Measurements from ENCODE around the gene S100A8.

Gene S100A8

DNA sequence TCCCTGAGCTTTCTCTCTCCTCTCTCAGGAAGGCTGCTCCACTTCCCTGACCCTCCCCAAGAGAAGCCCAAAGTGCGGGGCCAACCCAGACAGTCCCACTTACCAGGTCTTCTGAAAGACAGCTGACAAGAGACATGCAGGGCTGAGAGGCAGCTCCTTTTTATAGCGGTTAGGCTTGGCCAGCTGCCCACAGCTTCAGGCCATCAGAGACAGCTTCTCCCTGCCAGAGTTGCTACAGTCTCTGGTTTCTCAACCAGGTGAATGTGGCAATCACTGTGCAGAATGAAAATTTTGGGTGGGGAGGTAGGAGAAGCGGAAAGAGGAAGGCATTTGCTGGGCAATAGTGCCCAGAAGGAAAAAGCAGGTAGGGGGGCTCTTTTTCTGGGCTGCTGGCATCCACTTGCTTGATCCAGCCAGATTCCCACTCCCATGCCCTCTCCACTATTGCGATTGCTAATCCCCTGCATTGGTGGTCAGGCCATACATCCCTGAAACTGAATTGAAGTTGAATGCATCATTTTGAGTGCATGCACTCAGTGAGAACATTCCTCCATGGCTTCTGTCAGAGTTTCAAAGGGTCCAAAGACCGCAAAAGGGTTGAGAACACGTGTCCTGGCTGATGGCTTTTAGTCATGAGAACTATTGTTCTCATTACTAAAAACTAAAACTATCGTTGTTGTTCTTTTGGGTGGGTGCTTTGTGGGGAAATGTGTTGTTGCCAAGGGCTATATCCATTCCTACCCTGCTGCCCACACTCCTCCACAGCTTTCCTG is at the start of gene S100A8:
Gene S100A8 (minus strand): TSS at position 136 of the 773 bp plus-strand sequence. CDS start 538 bp downstream, outside the sequence.
- H3K4me3 ChIP-seq (replicated peaks in 1 of 2; ENCODE audit: low read depth in 2 of 2, low read length in 2 of 2): no peak within 1 kb of the TSS
- TF ChIP-seq, protein P1, sequence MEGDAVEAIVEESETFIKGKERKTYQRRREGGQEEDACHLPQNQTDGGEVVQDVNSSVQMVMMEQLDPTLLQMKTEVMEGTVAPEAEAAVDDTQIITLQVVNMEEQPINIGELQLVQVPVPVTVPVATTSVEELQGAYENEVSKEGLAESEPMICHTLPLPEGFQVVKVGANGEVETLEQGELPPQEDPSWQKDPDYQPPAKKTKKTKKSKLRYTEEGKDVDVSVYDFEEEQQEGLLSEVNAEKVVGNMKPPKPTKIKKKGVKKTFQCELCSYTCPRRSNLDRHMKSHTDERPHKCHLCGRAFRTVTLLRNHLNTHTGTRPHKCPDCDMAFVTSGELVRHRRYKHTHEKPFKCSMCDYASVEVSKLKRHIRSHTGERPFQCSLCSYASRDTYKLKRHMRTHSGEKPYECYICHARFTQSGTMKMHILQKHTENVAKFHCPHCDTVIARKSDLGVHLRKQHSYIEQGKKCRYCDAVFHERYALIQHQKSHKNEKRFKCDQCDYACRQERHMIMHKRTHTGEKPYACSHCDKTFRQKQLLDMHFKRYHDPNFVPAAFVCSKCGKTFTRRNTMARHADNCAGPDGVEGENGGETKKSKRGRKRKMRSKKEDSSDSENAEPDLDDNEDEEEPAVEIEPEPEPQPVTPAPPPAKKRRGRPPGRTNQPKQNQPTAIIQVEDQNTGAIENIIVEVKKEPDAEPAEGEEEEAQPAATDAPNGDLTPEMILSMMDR (IDR thresholded peaks at IDR 0.05; ENCODE audit: low read depth, low read length): no peak
- no peak for DNase-seq (ENCODE audit: low read depth in 2 of 2)

DNA sequence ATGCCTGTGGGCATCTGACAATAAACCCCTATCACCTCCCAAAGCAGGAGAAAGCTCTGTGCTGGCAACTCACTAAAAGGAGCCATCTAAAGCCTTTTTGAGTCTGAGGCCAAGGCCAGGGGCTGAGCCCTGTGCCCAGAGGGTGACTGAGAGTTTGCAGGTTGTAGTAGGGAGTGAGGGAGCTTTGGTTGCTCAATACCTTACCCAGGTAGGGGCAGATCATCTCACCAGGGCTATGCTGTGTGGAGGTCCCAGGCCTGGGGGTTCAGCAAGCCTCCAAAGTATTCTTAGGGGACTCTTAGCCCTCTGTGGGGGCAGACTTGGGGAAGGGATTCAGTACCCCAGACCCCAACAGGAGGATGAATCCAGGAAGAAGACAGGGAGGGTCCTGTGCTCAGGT is 48.4 kb upstream of the S100A8 start:
- DNase-seq (ENCODE audit: low read depth in 2 of 2): no peak
- TF ChIP-seq, protein P1 (IDR thresholded peaks at IDR 0.05; ENCODE audit: low read depth, low read length): no peak
- no peak overlapping the region for H3K4me3 ChIP-seq (replicated peaks in 1 of 2; ENCODE audit: low read depth in 2 of 2, low read length in 2 of 2)

DNA sequence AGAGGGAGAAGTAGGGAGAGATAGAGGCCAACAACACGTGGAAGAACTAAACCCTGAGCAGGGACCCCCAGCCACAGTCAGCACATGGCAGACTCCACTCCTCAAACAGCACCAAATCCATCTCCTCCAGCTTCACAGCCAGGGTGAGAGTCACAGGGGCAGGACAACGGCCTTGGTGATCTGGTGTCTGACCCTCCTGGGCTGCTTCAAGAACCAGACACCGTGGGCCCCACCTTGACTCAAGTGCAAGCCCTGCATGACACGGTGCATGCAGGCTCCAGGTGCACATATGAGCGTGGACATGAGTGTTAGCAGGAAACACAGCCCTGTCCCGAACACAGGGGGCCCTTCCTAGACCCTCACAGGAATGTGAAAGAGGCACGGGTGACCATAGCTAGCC is 47.7 kb upstream of the S100A8 start:
- TF ChIP-seq, protein P1 (IDR thresholded peaks at IDR 0.05; ENCODE audit: low read depth, low read length): no peak
- DNase-seq (ENCODE audit: low read depth in 2 of 2): no peak
- H3K4me3 ChIP-seq (replicated peaks in 1 of 2; ENCODE audit: low read depth in 2 of 2, low read length in 2 of 2): no peak overlapping the region

DNA sequence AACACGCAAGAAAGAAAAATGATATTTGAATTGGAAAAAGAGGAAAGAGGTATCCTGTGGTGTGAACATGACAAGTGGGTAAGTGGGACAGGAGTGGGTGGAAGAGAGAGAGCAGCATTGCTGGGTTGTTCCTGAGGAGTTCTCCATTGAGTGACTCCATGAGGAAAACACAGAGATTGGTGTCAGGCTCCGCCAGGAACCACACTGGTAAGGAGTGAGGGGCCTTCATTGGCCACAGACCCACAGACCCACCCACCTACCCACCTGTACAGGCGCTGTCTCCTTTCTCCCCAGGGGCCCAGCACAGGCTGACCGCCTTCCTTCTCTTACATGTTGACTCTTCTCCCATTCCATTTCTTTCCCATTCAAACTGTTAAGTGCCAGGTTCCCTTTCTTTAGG is 46.4 kb upstream of the S100A8 start:
- no peak overlapping the region for H3K4me3 ChIP-seq (replicated peaks in 1 of 2; ENCODE audit: low read depth in 2 of 2, low read length in 2 of 2)
- TF ChIP-seq, protein P1 (IDR thresholded peaks at IDR 0.05; ENCODE audit: low read depth, low read length): no peak
- no peak for DNase-seq (ENCODE audit: low read depth in 2 of 2)

DNA sequence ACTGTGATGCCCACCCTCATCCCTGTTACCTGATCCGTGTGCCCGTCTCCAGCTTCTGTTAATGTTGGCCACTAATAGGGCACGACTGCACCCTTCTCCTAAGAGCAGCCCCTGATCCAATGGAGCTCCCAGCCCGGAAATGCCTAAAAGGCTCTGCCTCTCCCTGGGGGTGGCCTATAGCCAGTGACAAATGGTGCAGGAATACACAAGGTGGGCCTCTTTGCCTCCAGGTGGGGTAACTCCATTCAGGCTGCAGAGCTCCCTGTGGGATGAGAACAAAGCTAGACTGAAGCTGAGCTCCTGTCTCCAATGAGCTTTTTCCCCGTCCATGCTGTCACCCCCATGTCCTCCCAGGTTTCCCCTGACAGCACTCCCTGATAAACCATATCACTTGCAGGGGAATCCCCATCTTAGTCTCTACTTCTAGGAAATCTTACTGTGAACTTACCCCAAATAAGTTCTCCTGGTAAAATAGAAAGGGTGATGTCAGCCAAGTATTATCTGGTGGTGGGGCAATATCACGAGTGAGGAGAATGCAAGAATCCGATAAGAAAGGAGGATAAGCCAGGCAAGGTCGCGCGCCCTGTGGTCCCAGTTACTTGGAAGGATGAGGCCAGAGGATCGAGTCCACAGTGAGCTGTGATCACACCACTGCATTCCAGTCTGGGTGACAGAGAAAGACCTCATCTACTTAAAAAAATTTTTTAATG is 44.0 kb upstream of the S100A8 start:
- TF ChIP-seq, protein P1 (IDR thresholded peaks at IDR 0.05; ENCODE audit: low read depth, low read length): no peak
- no peak for DNase-seq (ENCODE audit: low read depth in 2 of 2)

DNA sequence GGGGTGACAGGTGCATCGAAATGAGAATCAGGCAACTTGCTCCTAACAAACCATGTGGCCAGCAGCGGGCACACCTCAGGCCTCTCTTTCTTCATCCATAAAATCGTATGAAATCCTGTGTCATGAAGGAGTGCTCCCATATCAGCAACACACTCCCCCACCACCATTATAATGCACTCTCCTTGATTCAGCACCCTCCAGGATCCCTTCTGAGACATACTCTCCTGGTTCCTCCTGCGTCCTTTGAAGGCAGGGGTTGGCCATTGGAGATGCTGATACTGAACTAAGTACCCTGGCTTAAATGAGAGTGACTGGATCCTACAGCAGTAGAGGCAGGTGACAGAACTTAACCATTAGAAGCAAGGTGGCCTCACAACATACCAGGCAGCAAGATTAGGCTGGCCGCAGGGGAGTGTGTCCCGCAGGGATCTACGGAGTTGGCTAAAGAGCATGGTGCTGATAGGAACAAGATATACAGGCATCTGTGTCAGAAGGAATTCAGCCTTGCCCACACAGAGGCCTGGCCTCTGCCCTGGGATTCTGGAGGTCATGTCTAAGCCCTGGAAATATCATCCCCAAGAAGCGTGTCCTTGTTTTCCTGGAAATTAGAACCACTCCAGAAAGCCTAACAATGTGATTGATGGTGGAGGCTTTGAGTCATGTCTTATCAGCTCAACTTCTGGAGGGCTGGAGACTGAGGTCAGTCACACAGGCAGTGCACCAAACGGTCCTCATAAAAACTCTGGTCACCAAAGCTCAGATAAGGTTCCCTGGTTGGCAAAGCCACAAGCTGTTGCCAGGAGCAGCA is 42.2 kb upstream of the S100A8 start:
- H3K4me3 ChIP-seq (replicated peaks in 1 of 2; ENCODE audit: low read depth in 2 of 2, low read length in 2 of 2): no peak overlapping the region
- no peak for DNase-seq (ENCODE audit: low read depth in 2 of 2)
- TF ChIP-seq, protein P1 (IDR thresholded peaks at IDR 0.05; ENCODE audit: low read depth, low read length): no peak

More for the DNA sequence above, 44.0 kb upstream of the S100A8 start:
- H3K4me3 ChIP-seq (replicated peaks in 1 of 2; ENCODE audit: low read depth in 2 of 2, low read length in 2 of 2): no peak overlapping the region
